ENCODE results near the gene KRABD2.
"Not testable (repeated sequence)": the region's sequence is repeated elsewhere in the genome, so short reads cannot be mapped to it uniquely, and the experiment has no call there.

Gene KRABD2

GRCh38 chr17:8353736-8354135 is 22.8 kb downstream of the KRABD2 start:
- no peaks in the 10 kb centered on the region for H3K27me3 ChIP-seq
- H3K4me1 ChIP-seq: no peaks in the 10 kb centered on the region
- in situ Hi-C loops (cut with MboI; ENCODE audit: low pct_ligation_motif_present in 1 of 4, low pct_unique_long_range_greater_than_20kb in 1 of 4, low sequenced_read_pairs in 3 of 4): no loop called here
- TF ChIP-seq CTCF (IDR thresholded peaks at IDR 0.05) (no peak), POLR2A (IDR thresholded peaks at IDR 0.05) (no peak), POLR2AphosphoS5 (IDR thresholded peaks at IDR 0.05) (no peak), EP300 (IDR thresholded peaks at IDR 0.05; ENCODE audit: low read depth) (no peak)
- H3K4me3 ChIP-seq: no peak overlapping the region
- WGBS, 2 donors (ENCODE audit: low coverage in 1 of 2): 78 to 82% methylated on average over 6 to 7 of the region's 7 CpGs
- H3K36me3 ChIP-seq: no peaks in the 10 kb centered on the region
- DNase-seq: no peak
- no peak overlapping the region for H3K27ac ChIP-seq
- H3K9me3 ChIP-seq: no peaks in the 10 kb centered on the region
- intact Hi-C loops (cut with DNase I; ENCODE audit: low total_unique reads): loop anchor here (5.0 kb wide), 1 partner anchor 811 kb away; no protein-coding TSS in a partner anchor

- DNase-seq: no peak
- Histone ChIP-seq H3K27me3 (peaks cover 20% of the 10 kb centered on the region), H3K4me1 (no peaks in the 10 kb centered on the region), H3K9me3 (no peaks in the 10 kb centered on the region), H3K27ac (no peak overlapping the region), H3K36me3 (no peaks in the 10 kb centered on the region), H3K4me3 (no peak overlapping the region)
- WGBS, 2 donors (ENCODE audit: low coverage in 1 of 2): 81 to 82% methylated on average over 7 of the region's 7 CpGs
- TF ChIP-seq EP300 (IDR thresholded peaks at IDR 0.05; ENCODE audit: low read depth): no peak
- no peak for TF ChIP-seq POLR2AphosphoS5 (IDR thresholded peaks at IDR 0.05)
- TF ChIP-seq CTCF (IDR thresholded peaks at IDR 0.05): no peak
- TF ChIP-seq POLR2A (IDR thresholded peaks at IDR 0.05): no peak
- intact Hi-C loops (cut with DNase I; ENCODE audit: low total_unique reads): loop anchor here (5.0 kb wide), 1 partner anchor 808 kb away; no protein-coding TSS in a partner anchor
- in situ Hi-C loops (cut with MboI; ENCODE audit: low pct_ligation_motif_present in 1 of 4, low pct_unique_long_range_greater_than_20kb in 1 of 4, low sequenced_read_pairs in 3 of 4): no loop called here
These were observed 26.2 kb downstream of the KRABD2 start for GRCh38 chr17:8350339-8350738.

- H3K9me3 ChIP-seq; H3K27ac ChIP-seq; H3K4me1 ChIP-seq; DNase-seq; in situ Hi-C loops (cut with MboI; ENCODE audit: low pct_ligation_motif_present in 1 of 4, low pct_unique_long_range_greater_than_20kb in 1 of 4, low sequenced_read_pairs in 3 of 4); H3K36me3 ChIP-seq; H3K4me3 ChIP-seq; intact Hi-C loops (cut with DNase I; ENCODE audit: low total_unique reads): not testable (repeated sequence)
- H3K27me3 ChIP-seq: peaks cover 20% of the 10 kb centered on the region
- WGBS, 2 donors (ENCODE audit: low coverage in 1 of 2): 77% methylated on average over 16 of the region's 25 CpGs; no CpG with 5 or more reads in 1 of the 2 donors
These were observed 29.5 kb downstream of the KRABD2 start for GRCh38 chr17:8347001-8347400.

- WGBS, 2 donors (ENCODE audit: low coverage in 1 of 2): 54 to 67% methylated on average over 3 to 5 of the region's 5 CpGs
- intact Hi-C loops (cut with DNase I; ENCODE audit: low total_unique reads): no loop called here
- peaks cover 20% of the 10 kb centered on the region for H3K27me3 ChIP-seq
- TF ChIP-seq POLR2A (IDR thresholded peaks at IDR 0.05): no peak
- no peak for TF ChIP-seq CTCF (IDR thresholded peaks at IDR 0.05)
- TF ChIP-seq POLR2AphosphoS5 (IDR thresholded peaks at IDR 0.05): no peak
- TF ChIP-seq EP300 (IDR thresholded peaks at IDR 0.05; ENCODE audit: low read depth): no peak
- no peaks in the 10 kb centered on the region for H3K9me3 ChIP-seq
- no peaks in the 10 kb centered on the region for H3K36me3 ChIP-seq
- in situ Hi-C loops (cut with MboI; ENCODE audit: low pct_ligation_motif_present in 1 of 4, low pct_unique_long_range_greater_than_20kb in 1 of 4, low sequenced_read_pairs in 3 of 4): no loop called here
- no peak overlapping the region for H3K27ac ChIP-seq
- DNase-seq: no peak
- no peaks in the 10 kb centered on the region for H3K4me1 ChIP-seq
- H3K4me3 ChIP-seq: no peak overlapping the region
These were observed 30.4 kb downstream of the KRABD2 start for GRCh38 chr17:8345951-8346665.
